ENCODE data around the gene CHD5.

Gene CHD5

DNA sequence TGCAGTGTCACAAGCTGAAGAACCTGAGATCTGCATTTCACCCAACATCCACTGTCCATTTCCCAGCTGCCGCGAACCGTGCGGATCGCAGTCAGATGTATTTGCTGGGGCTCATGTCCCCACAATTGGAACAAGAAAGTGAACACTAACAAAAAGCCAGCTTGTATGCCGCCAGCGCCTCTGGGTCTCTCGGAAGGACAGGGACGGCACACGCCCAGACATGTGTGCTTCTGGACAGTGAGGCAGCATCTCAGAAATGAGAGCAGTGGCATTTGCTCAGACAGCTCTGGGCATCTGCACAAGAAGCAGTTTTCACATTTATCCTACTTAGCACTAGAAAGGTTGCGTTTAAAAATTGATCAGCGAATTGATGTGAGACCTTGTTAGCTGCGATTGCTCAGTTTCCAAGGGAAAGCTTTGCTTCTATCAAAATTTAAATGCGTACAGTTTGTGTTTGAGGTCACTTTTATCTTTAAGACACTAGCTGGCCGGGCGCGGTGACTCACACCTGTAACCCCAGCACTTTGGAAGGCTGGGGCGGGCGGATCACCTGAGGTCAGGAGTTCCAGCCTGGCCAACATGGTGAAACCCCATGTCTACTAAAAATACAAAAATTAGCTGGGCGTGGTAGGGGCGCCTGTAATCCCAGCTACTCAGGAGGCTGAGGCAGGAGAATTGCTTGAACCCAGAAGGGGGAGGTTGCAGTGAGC is 105.8 kb downstream of the CHD5 start:
- TF ChIP-seq ZFX (IDR thresholded peaks at IDR 0.05; ENCODE audit: borderline replicate concordance) = no peak
- TF ChIP-seq, protein P1, sequence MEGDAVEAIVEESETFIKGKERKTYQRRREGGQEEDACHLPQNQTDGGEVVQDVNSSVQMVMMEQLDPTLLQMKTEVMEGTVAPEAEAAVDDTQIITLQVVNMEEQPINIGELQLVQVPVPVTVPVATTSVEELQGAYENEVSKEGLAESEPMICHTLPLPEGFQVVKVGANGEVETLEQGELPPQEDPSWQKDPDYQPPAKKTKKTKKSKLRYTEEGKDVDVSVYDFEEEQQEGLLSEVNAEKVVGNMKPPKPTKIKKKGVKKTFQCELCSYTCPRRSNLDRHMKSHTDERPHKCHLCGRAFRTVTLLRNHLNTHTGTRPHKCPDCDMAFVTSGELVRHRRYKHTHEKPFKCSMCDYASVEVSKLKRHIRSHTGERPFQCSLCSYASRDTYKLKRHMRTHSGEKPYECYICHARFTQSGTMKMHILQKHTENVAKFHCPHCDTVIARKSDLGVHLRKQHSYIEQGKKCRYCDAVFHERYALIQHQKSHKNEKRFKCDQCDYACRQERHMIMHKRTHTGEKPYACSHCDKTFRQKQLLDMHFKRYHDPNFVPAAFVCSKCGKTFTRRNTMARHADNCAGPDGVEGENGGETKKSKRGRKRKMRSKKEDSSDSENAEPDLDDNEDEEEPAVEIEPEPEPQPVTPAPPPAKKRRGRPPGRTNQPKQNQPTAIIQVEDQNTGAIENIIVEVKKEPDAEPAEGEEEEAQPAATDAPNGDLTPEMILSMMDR (IDR thresholded peaks at IDR 0.05) = no peak
- H3K27ac ChIP-seq = no peak overlapping the region

DNA sequence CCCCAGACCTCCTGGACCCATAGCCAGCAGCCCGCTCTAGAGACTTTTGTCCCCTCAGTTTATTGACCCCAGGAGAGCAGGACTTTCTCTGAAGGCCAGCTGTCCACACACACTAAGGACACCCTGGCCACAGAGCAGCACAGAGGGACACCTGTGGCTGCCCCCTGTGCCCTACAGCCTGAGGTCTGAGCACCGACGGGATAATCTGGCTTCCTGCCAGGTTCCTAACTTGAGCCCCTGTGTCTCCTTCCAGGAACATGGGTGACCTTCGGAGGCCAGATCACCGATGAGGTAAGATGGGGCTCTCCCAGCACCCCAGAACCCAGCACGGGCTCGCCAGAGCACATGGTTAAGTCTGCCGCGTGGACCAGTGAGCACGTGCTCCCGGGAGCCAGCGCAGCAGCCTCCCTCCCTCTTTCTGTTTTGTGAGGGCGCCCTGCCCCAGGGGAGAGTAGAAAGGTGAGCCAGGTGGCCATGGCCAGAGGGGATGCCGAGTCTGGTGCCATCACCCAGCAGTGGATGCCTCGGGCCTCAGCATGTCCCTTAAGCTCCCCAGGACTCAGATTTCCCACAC is 106.6 kb downstream of the CHD5 start:
- TF ChIP-seq, protein P1 (IDR thresholded peaks at IDR 0.05) = no peak
- H3K27ac ChIP-seq = no peak overlapping the region

DNA sequence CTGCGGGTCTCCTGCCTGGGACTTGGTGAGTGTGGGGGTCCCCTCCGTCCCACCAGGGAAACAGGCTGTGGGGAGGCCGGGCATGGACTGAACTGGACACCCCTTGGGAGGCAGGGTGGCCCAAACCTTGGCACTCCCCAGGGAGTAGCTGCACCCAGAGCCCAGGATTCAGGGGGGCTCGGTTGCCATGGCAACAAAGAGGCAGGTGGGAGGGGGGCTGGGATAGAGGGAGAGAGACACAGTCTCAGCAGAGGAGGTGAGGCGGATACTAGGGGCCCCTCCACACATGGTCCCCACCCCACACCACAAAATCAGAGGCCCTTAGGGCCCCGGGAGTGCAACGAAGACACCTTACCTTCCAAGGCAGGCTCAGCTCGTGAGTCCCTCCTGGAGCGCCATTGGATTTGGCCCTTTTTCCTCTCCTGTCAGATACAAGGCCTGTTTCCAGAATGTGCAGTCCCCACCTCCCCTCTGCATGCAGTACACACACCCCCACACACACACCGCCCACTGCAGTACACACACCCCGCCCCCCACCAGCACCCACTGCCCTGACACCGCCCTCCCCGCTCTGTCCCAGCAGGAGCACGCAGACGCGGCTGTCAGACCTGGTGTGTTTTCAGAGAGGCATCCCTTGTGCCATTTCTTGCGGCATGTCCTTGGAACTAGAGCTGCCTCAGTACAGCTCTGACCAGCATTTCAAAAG is 107.2 kb downstream of the CHD5 start:
- H3K27ac ChIP-seq = no peak overlapping the region
- TF ChIP-seq, protein P1 (IDR thresholded peaks at IDR 0.05) = no peak
- TF ChIP-seq ZFX (IDR thresholded peaks at IDR 0.05; ENCODE audit: borderline replicate concordance) = no peak

DNA sequence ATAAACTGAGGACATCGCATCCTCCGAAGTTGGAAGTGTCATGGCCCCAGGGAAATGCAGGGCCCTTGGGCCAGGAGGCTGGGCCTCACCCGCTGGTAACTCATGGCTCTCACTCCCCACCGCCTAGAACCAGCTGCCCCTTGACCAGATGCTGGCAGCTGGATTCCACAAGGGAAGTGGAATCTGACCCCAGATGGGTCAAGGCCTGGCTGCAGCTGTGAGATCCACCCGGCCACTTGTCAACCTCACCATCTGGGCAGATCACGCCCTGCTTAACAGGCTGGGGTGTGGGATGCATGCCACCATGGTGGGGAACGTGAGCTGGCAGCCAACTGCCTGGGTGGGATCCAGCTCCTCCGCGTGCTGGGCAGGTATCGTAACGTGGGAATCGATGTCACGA is 108.9 kb downstream of the CHD5 start:
- no peak overlapping the region for H3K27ac ChIP-seq
- TF ChIP-seq, protein P1 (IDR thresholded peaks at IDR 0.05) = no peak
- TF ChIP-seq ZFX (IDR thresholded peaks at IDR 0.05; ENCODE audit: borderline replicate concordance) = no peak

DNA sequence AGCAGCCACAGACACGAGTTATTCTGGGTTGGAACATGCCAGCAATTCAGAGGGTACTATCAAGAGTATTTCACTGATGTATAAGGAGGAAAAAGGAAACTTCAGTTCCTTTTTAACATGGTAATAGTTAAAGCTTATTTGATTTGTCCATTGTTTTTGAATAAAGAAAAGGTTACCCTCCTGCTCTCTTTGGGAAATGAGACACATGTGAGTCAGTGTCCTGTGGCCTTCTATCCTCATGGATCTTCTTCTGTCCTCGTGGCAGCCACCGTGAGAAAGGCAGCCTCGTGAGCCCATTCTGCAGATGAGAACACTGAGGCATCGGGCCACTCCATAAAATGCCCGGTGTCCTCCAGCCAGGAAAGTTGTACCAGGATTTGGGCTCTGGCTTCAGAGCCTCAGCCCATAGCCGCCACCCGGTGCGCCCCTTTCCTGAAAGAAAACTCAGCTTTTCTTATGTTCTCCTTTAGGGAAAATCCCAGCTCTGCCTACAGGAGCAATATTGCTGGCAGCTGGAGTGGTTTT is 109.6 kb downstream of the CHD5 start:
- no peak for TF ChIP-seq ZFX (IDR thresholded peaks at IDR 0.05; ENCODE audit: borderline replicate concordance)
- TF ChIP-seq, protein P1 (IDR thresholded peaks at IDR 0.05) = no peak
- no peak overlapping the region for H3K27ac ChIP-seq

DNA sequence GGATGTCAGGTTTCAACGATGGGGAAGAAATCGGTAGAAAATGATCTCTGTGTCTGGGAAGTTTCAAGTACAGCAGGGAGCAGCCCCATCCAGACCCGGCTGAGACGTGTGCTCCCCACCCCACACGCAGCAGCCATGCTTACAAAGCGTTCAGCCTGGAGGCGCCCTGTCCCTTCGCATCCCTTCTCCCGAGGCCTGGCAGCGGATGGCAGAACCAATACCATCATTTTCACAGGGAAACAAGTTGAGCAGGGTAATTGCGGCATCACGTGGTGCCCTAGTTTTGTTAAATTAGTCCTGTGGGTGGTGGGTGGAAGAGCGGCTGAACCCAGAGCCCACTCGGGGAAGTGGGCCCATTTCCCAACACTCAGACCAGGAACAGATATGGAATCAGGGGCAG is 110.5 kb downstream of the CHD5 start:
- H3K27ac ChIP-seq = no peak overlapping the region
- TF ChIP-seq, protein P1 (IDR thresholded peaks at IDR 0.05) = no peak

DNA sequence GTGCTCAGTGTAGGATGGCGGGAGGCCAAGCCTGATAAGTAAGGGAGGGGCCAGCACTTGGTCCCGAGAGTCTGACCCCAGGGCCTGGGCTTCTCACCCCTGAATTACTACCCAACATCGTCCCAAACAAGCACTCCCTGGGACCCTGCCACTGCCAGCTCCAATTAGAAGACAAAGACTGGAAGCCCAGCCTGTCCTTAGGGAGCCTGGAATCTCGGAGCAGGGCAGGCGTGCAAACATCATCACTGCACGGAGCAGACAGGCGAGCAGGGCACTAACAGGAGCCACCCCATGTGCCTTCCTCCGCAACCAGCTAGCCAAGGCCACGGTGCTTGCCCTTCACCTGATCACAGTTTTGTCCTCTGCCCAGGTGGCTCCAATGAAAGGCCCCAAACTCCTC is 111.2 kb downstream of the CHD5 start:
- no peak overlapping the region for H3K27ac ChIP-seq
- no peak for TF ChIP-seq ZFX (IDR thresholded peaks at IDR 0.05; ENCODE audit: borderline replicate concordance)
- TF ChIP-seq, protein P1 (IDR thresholded peaks at IDR 0.05) = no peak
